D721Med (cell line): Measurements from ENCODE around the gene CPSF4L.

Experiments
- DNase-seq: peaks from one replicate; pipeline ENCODE4 v3.0.0; 2011; ENCODE audit warnings: low spot score; ENCODE audit not compliant: insufficient read length
- FAIRE-seq: peaks from 2 replicates; lab custom pipeline; 2011; peaks lifted over from hg19 to GRCh38; lab: Jason Lieb, UNC
- CTCF ChIP-seq: IDR thresholded peaks from 2 replicates; pipeline ENCODE4 v1.5.1; 2012; ENCODE audit warnings: mild to moderate bottlenecking, control low read depth; ENCODE audit not compliant: insufficient read depth; ENCODE audit errors: missing control alignments

CPSF4L gene

DNA sequence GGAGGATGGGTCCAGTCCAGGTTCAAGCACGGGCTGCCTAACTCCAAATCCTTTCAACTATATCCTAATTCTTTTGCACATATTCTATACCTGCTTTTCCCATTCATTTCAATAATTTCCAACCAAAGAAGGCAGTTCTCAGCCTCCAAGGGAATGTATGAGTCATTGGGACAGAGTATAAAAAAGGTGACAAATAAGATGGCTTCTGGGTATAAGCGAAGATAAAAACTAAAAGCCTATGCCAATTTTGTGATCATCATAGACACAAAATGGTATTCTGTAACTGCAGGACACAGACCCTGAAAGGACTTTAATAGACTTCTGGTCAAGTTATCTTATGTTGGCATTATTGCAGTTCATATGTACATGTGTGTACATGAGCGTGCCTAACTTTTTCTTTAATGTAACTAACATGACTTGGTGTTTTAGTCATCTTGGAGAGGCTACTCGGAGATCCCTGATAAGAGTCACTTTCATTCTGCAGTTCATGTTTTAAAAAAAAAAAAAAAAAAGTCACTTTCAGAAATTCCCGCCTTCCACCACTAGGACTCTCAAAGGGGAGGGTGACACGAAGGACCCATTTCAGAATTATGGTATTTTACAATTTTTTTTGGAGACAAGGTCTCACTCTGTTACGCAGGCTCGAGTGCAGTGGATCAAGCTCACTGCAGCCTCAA, 51.5 kb downstream of the CPSF4L start:
- FAIRE-seq (no peak), DNase-seq (no peak)
- TF ChIP-seq CTCF: no peak

- no peak for TF ChIP-seq CTCF
- no peak for DNase-seq
- no peak for FAIRE-seq
Measured at GRCh38 chr17:73209436-73209835, 52.2 kb downstream of the CPSF4L start.

GRCh38 chr17:73208139-73208827, 53.4 kb downstream of the CPSF4L start:
- no peak for DNase-seq
- FAIRE-seq: no peak
- no peak for TF ChIP-seq CTCF

DNA sequence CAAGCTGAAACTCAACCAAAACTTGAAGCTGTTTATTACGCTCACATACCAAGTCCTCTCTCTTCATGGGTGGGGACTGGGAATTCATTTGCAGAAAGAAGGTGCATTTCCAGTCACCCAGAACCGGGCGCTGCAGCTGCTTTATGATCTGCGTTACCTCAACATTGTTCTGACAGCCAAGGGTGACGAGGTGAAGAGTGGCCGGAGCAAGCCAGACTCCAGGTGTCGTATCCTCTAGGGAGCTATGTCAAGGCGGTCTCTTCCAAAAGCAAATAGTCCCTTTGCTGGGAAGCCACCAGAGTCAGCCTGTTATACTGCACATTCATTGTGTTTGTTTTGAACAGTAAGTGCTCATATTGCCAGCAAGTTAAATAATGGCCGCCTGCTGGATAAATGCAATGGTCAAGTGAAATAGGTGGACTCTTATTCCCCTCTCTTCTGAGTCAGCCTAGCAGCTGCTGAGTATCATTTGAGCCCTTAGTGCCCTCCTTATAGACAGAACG, 56.2 kb downstream of the CPSF4L start:
- no peak for FAIRE-seq

GRCh38 chr17:73203788-73204479, 57.7 kb downstream of the CPSF4L start:
- TF ChIP-seq CTCF: no peak
- no peak for DNase-seq
- FAIRE-seq: no peak

More for the DNA sequence above, 56.2 kb downstream of the CPSF4L start:
- DNase-seq: no peak
- TF ChIP-seq CTCF: no peak

- TF ChIP-seq CTCF: no peak
- FAIRE-seq: no peak
- no peak for DNase-seq
Measured at GRCh38 chr17:73203135-73203787, 58.4 kb downstream of the CPSF4L start.
